ENCODE data around the gene CDH11.

CDH11 gene

DNA sequence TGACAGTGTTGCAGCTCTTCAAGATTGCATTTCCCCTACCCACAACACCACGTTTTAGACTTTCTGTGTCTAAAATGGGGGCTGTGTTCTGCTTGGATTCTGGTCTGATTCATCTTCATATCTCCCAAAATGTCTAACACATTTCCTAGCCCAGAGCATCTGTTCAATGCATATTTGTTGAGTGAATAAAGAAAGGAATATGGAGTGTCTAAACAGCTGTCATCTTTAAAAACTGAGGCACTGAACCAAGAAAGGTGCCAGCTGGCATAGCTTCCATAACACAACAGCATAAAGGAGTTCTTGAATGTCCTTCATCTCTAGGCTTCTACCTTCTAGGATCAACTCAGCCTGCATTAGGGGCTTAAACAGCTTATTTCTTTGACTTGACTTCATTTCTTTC lies 67.4 kb downstream of the CDH11 start:
- no peaks in the 10 kb centered on the region for H3K9me3 ChIP-seq (ENCODE audit: severe bottlenecking)
- TF ChIP-seq, protein P1, sequence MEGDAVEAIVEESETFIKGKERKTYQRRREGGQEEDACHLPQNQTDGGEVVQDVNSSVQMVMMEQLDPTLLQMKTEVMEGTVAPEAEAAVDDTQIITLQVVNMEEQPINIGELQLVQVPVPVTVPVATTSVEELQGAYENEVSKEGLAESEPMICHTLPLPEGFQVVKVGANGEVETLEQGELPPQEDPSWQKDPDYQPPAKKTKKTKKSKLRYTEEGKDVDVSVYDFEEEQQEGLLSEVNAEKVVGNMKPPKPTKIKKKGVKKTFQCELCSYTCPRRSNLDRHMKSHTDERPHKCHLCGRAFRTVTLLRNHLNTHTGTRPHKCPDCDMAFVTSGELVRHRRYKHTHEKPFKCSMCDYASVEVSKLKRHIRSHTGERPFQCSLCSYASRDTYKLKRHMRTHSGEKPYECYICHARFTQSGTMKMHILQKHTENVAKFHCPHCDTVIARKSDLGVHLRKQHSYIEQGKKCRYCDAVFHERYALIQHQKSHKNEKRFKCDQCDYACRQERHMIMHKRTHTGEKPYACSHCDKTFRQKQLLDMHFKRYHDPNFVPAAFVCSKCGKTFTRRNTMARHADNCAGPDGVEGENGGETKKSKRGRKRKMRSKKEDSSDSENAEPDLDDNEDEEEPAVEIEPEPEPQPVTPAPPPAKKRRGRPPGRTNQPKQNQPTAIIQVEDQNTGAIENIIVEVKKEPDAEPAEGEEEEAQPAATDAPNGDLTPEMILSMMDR (IDR thresholded peaks at IDR 0.05; ENCODE audit: low read depth, low read length) = no peak
- H3K27me3 ChIP-seq (ENCODE audit: insufficient read depth, low read depth, severe bottlenecking) = no peaks in the 10 kb centered on the region
- DNase-seq = no peak
- H3K27ac ChIP-seq = no peak overlapping the region
- H3K36me3 ChIP-seq = no peaks in the 10 kb centered on the region
- H3K4me3 ChIP-seq (ENCODE audit: low read depth, low read length) = no peak overlapping the region

DNA sequence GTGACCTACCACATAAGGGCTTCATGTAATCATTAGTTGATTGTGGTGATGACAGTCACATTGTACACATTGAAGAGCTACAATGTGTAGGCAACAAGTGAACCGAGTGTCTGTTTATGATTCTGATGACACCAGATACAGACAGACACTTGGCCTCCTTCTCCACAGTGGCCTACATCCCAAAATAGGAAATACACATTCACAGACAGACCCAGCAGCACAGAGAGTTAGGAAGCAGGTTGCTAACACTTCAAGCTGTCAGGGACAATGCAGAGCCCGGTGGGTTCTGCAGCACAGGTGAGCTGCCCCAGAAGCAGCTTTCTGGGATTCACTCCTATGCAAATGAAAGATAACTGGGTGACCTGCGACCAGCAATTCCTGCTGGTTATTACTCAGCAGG lies 72.2 kb downstream of the CDH11 start:
- Histone ChIP-seq H3K27ac (no peak overlapping the region), H3K9me3 (ENCODE audit: severe bottlenecking) (no peaks in the 10 kb centered on the region), H3K4me3 (ENCODE audit: low read depth, low read length) (no peak overlapping the region), H3K36me3 (no peaks in the 10 kb centered on the region), H3K27me3 (ENCODE audit: insufficient read depth, low read depth, severe bottlenecking) (no peaks in the 10 kb centered on the region)
- TF ChIP-seq, protein P1 (IDR thresholded peaks at IDR 0.05; ENCODE audit: low read depth, low read length) = no peak
- no peak for DNase-seq

DNA sequence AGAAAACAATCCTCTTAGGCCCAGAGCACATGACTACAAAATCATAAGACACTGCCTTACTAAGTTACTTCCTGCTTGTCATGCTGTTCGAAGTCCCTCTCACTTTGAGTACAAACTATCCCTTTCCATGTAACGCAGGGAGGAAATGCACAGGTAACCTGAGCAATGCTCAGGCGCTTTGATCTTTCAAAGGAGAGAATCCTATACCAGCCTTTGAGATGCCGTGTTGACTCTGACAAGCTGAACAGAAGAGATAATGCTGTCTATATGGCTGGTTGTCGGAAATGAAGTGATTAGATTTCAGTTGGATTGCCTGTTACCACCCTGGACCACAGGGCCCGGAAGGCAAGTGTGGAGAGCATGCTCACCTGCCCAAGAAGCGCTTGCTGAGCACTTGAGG lies 75.9 kb downstream of the CDH11 start:
- no peaks in the 10 kb centered on the region for H3K27me3 ChIP-seq (ENCODE audit: insufficient read depth, low read depth, severe bottlenecking)
- H3K9me3 ChIP-seq (ENCODE audit: severe bottlenecking) = no peaks in the 10 kb centered on the region
- H3K27ac ChIP-seq = no peak overlapping the region
- H3K4me3 ChIP-seq (ENCODE audit: low read depth, low read length) = no peak overlapping the region
- no peak for DNase-seq
- H3K36me3 ChIP-seq = no peaks in the 10 kb centered on the region
- TF ChIP-seq, protein P1 (IDR thresholded peaks at IDR 0.05; ENCODE audit: low read depth, low read length) = no peak

DNA sequence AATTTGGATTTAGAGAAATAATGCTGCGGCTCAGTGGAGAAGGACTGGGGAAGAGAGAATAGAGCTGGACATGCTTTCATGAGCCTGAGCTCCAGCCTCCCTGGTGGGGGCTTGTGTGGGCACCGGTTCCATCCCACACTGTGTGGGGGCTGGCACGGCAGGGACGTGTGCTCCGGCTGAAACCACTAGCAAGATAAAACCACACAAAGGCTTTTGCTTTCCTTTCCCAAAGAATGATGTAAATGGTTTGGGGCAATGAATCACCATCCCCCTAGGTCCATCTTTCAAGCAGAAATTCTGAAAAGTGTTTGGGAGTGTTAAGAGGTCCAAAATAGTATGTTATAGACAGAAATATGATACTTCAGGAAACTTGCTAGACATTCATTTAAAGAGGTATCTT lies 77.0 kb downstream of the CDH11 start:
- Histone ChIP-seq H3K36me3 (no peaks in the 10 kb centered on the region), H3K9me3 (ENCODE audit: severe bottlenecking) (no peaks in the 10 kb centered on the region), H3K27me3 (ENCODE audit: insufficient read depth, low read depth, severe bottlenecking) (no peaks in the 10 kb centered on the region), H3K4me3 (ENCODE audit: low read depth, low read length) (no peak overlapping the region), H3K27ac (no peak overlapping the region)
- TF ChIP-seq, protein P1 (IDR thresholded peaks at IDR 0.05; ENCODE audit: low read depth, low read length) = no peak
- no peak for DNase-seq

DNA sequence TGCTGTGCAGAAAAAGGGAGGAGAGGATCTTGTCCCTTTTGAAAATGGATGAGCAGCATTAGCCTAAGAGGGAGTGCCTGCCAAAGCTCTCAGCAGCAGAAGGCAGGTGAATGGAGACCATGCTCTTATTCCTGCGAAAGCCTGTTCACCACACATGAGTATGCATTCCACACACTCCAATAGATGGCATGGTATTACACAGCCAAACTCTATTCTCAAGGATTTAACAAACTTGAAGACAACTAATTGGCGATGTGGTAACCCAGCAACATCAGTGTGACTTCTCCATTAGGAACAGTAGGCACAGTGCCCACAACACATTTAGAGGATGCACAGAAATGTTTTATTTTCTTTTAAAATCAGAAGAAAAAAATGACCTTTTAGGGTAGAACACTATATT lies 77.8 kb downstream of the CDH11 start:
- TF ChIP-seq, protein P1 (IDR thresholded peaks at IDR 0.05; ENCODE audit: low read depth, low read length) = no peak
- no peaks in the 10 kb centered on the region for H3K27me3 ChIP-seq (ENCODE audit: insufficient read depth, low read depth, severe bottlenecking)
- no peaks in the 10 kb centered on the region for H3K36me3 ChIP-seq
- no peaks in the 10 kb centered on the region for H3K9me3 ChIP-seq (ENCODE audit: severe bottlenecking)
- no peak overlapping the region for H3K4me3 ChIP-seq (ENCODE audit: low read depth, low read length)
- DNase-seq = no peak
- no peak overlapping the region for H3K27ac ChIP-seq

Data from WERI-Rb-1 (cell line).